GM12892 (cell line): ENCODE measurements around the gene TNFAIP2.

Experiments used
- POLR2A ChIP-seq: IDR thresholded peaks from 2 replicates; pipeline ENCODE4 v1.6.1; 2011; ENCODE audit warnings: low read depth, low read length, control low read depth
- POLR2AphosphoS5 ChIP-seq: IDR thresholded peaks from 2 replicates; pipeline ENCODE4 v1.6.1; 2011; ENCODE audit warnings: low read depth, low read length, control low read depth
- TAF1 ChIP-seq: IDR thresholded peaks from 2 replicates; pipeline ENCODE4 v1.6.1; 2011; ENCODE audit warnings: low read depth, mild to moderate bottlenecking, control low read depth, low read length, borderline replicate concordance

GRCh38 chr14:103113774-103114173 is 9.5 kb upstream of the TNFAIP2 start:
- TF ChIP-seq POLR2A (no peak), POLR2AphosphoS5 (no peak), TAF1 (no peak)
